ENCODE measurements around the gene TMEM192. TPM values are rescaled to one million over a fixed set of nuclear protein-coding genes. Genes with fewer than 3 reads are reported as not detected.

The TMEM192 gene
- total RNA-seq, 4 donors from 2014 or later = 19.2 to 34.9 (median 21.8) TPM

- WGBS, 2 donors = 55 to 63% methylated on average over 4 of the region's 4 CpGs
- DNase-seq = no peak
- TF ChIP-seq CTCF (IDR thresholded peaks at IDR 0.05) (no peak), POLR2A (IDR thresholded peaks at IDR 0.05) (no peak)
Observed at GRCh38 chr4:165118256-165118909, 5.7 kb upstream of the TMEM192 start.

GRCh38 chr4:165115301-165115700 is 2.6 kb upstream of the TMEM192 start:
- TF ChIP-seq POLR2A (IDR thresholded peaks at IDR 0.05) = no peak
- no peak for TF ChIP-seq CTCF (IDR thresholded peaks at IDR 0.05)
- Histone ChIP-seq H3K9me3 (no peaks in the 10 kb centered on the region), H3K4me1 (peaks cover 8 to 20% of the 10 kb centered on the region in 2 donors), H3K27me3 (no peaks in the 10 kb centered on the region), H3K4me3 (replicated peaks in 1 of 3) (no peak overlapping the region), H3K36me3 (no peaks in the 10 kb centered on the region), H3K27ac (no peak overlapping the region)
- WGBS, 2 donors = 93% methylated on average over 3 of the region's 3 CpGs
- intact Hi-C loops (cut with DNase I) = no loop called here
- no peak for DNase-seq

More at GRCh38 chr4:165118256-165118909, 5.7 kb upstream of the TMEM192 start:
- intact Hi-C loops (cut with DNase I) = no loop called here
- Histone ChIP-seq H3K27me3 (no peaks in the 10 kb centered on the region), H3K4me1 (peaks cover 0 to 11% of the 10 kb centered on the region in 2 donors), H3K27ac (no peak overlapping the region), H3K4me3 (replicated peaks in 1 of 3) (no peak overlapping the region), H3K9me3 (no peaks in the 10 kb centered on the region), H3K36me3 (no peaks in the 10 kb centered on the region)

- DNase-seq = no peak
- intact Hi-C loops (cut with DNase I) = loop anchor here (5.0 kb wide), 1 partner anchor 215 kb away; the partner anchor contains the start of gene MSMO1
- 6% methylated on average over 15 to 17 of the region's 17 CpGs for WGBS, 2 donors
Observed at GRCh38 chr4:165111906-165112367, 723 bp downstream of the TMEM192 start.

GRCh38 chr4:165106518-165106917 is 6.1 kb downstream of the TMEM192 start:
- Histone ChIP-seq H3K27me3 (no peaks in the 10 kb centered on the region), H3K4me3 (replicated peaks in 1 of 3) (no peak overlapping the region), H3K27ac (no peak overlapping the region), H3K36me3 (peaks cover 0 to 7% of the 10 kb centered on the region in 2 donors), H3K9me3 (no peaks in the 10 kb centered on the region), H3K4me1 (peaks cover 6 to 10% of the 10 kb centered on the region in 2 donors)
- TF ChIP-seq CTCF (IDR thresholded peaks at IDR 0.05) (no peak), POLR2A (IDR thresholded peaks at IDR 0.05) (no peak)
- no peak for DNase-seq
- WGBS, 2 donors = 89 to 93% methylated on average over 6 of the region's 6 CpGs
- intact Hi-C loops (cut with DNase I) = no loop called here

More at GRCh38 chr4:165111906-165112367, 723 bp downstream of the TMEM192 start:
- Histone ChIP-seq H3K9me3 (no peaks in the 10 kb centered on the region), H3K27ac (peak overlapping the region; percentile 85 to 93 (median 89)), H3K4me3 (replicated peaks in 1 of 3) (peak overlapping the region; percentile 62 to 98 (median 97)), H3K36me3 (no peaks in the 10 kb centered on the region), H3K27me3 (no peaks in the 10 kb centered on the region), H3K4me1 (peaks cover 13 to 14% of the 10 kb centered on the region in 2 donors)
- TF ChIP-seq CTCF (IDR thresholded peaks at IDR 0.05) = no peak
- no peak for TF ChIP-seq POLR2A (IDR thresholded peaks at IDR 0.05)

GRCh38 chr4:165101641-165102040 is 11.0 kb downstream of the TMEM192 start:
- WGBS, 2 donors = 91 to 95% methylated on average over 3 of the region's 3 CpGs
- TF ChIP-seq CTCF (IDR thresholded peaks at IDR 0.05) (no peak), POLR2A (IDR thresholded peaks at IDR 0.05) (no peak)
- no peak overlapping the region for H3K4me3 ChIP-seq (replicated peaks in 1 of 3)
- H3K4me1 ChIP-seq = no peaks in the 10 kb centered on the region
- no peaks in the 10 kb centered on the region for H3K27me3 ChIP-seq
- H3K36me3 ChIP-seq = peaks cover 5 to 28% of the 10 kb centered on the region in 2 donors
- intact Hi-C loops (cut with DNase I) = no loop called here
- no peak for DNase-seq
- no peak overlapping the region for H3K27ac ChIP-seq
- H3K9me3 ChIP-seq = no peaks in the 10 kb centered on the region
